Inflammatory macrophage treated with lipopolysaccharide for 1 hour (primary cell): ENCODE data around the gene IVD.

Experiments
- DNase-seq, 2 donors: peaks; one replicate each; pipeline ENCODE4 v3.0.0-alpha.2; 2020 to 2022

IVD gene

DNA sequence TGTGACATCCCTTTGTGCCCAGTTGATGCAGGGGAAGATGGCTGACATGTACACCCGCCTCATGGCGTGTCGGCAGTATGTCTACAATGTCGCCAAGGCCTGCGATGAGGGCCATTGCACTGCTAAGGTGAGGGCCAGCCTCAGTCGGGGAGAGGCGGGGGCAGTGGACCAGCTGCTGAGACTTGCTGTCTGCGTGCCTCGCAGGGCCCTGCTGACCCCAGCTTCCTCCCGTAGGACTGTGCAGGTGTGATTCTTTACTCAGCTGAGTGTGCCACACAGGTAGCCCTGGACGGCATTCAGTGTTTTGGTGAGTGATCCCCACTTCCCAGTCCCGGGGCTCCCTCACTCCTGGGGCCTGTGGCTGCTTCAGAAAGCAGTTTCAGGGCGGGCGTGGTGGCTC lies 10.5 kb downstream of the IVD start:
- no peak for DNase-seq

- DNase-seq, result no peak
Measured at GRCh38 chr15:40418126-40418525, 12.5 kb downstream of the IVD start.

GRCh38 chr15:40420071-40420713 lies 14.6 kb downstream of the IVD start:
- no peak for DNase-seq

- DNase-seq, result no peak
Measured at GRCh38 chr15:40420793-40421192, 15.2 kb downstream of the IVD start.

GRCh38 chr15:40421246-40422157 lies 15.9 kb downstream of the IVD start:
- DNase-seq, result peak; percentile 47 to 89

- no peak for DNase-seq
Measured at GRCh38 chr15:40424483-40425115, 19.0 kb downstream of the IVD start.

DNA sequence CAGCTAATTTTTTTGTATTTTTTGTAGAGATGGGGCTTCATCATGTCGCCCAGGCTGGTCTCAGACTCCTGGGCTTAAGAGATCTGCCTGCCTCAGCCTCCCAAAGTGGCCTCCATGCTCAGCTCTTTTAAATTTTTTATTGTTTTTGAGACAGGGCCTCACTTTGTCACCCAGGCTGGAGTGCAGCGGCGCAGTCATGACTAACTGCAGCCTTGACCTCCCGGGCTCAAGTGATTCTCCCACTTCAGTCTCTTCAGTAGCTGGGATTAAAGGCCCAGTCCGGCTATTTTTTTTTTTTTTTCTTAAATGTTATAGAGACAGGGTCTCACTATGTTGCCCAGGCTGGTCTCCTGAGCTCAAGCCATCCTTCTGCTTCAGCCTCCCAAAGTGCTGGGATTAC lies 20.1 kb downstream of the IVD start:
- no peak for DNase-seq

- DNase-seq, result no peak
Measured at GRCh38 chr15:40427188-40427587, 21.6 kb downstream of the IVD start.

GRCh38 chr15:40428185-40428584 lies 22.6 kb downstream of the IVD start:
- DNase-seq, result no peak

- DNase-seq, result no peak
Measured at GRCh38 chr15:40429068-40429710, 23.6 kb downstream of the IVD start.

- no peak for DNase-seq
Measured at GRCh38 chr15:40430271-40430805, 24.7 kb downstream of the IVD start.

DNA sequence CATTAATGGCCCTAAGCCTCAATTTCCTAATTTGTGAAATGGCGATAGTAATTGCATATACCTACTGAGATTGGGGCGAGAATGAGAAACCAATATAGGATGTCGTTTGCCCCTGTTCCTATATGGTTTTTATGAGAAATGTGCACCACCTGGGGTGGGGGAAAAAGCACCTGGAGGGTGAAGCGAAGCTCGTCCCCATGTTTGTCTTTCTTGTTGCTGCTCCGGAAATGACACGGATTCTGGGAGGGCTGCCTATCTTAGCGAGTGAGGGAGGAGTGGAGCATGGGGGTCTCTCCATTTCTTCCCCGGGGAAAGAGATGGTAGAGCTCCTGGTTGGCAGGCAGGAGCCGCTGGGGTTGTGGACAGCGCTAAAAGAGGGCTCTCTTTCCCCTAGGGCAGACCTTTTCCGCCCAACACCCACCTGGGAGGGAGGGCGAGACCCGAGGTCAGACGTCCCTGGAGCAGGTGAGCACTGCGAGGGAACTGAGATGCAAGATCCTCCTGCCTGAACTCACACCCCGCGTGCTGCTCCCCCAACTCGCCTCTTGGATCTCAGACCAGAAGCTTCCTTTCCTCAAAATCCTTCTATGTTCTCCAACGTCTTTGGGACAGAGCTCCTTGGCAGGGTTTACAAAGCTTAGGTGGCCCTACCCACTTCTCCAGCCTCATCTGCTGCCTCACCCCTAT lies 29.6 kb downstream of the IVD start:
- no peak for DNase-seq

DNA sequence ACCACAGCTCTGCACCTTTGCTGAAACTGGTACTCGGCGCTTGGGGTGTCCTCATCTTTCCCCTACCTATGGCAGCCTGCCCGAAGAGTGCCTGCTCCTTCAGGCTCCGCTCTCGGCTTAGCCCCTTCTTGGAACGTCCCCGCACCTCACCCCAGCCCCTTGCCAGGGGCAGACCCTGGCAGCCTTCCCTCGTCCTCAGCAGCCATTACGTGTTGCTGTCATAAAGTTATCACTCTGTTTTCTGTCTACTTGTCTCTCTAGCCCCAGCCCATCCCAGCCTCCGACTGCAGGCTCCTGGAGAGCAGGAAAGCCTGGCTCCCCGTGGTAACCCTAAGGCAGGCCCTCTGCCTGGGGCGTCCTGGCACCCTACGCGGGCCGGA lies 30.1 kb downstream of the IVD start:
- no peak for DNase-seq

DNA sequence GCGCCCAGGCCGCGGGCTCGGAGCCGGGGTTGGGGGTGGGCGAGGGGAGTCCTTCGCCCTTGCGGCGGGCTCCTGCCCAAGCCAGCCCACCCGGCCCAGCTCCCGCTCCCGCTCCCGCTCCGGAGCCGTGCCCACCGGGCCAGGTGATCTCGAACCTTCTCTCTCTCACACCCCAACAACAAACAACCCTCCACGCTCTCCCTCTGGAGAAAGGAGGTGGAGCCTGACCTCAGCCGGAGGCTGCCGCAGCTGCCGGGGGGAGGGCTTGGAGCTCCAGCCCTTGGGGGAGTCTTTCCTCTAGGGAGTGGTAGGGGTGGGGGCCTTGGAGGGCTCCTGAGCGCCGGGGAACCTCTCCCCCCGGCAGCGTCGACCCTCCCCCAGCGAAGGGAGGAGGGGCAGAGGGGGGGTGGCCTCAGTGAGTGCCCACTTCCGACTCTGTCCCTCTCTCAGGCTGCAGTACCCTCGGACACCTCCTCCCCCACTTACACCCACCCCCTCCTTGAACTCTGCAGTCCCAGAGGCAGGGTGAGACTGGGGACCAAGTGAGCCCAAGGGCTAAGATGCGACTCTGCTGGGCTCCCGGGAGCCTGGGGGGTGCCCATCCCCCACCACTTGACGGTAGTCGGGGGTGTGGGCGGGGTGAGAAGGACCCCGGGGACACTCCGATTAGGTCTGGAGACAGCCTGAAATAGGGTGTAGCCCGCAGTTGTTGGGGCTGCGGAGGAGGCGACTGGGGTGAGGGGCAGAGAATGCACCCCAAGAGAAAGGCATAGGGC lies 30.7 kb downstream of the IVD start:
- no peak for DNase-seq

DNA sequence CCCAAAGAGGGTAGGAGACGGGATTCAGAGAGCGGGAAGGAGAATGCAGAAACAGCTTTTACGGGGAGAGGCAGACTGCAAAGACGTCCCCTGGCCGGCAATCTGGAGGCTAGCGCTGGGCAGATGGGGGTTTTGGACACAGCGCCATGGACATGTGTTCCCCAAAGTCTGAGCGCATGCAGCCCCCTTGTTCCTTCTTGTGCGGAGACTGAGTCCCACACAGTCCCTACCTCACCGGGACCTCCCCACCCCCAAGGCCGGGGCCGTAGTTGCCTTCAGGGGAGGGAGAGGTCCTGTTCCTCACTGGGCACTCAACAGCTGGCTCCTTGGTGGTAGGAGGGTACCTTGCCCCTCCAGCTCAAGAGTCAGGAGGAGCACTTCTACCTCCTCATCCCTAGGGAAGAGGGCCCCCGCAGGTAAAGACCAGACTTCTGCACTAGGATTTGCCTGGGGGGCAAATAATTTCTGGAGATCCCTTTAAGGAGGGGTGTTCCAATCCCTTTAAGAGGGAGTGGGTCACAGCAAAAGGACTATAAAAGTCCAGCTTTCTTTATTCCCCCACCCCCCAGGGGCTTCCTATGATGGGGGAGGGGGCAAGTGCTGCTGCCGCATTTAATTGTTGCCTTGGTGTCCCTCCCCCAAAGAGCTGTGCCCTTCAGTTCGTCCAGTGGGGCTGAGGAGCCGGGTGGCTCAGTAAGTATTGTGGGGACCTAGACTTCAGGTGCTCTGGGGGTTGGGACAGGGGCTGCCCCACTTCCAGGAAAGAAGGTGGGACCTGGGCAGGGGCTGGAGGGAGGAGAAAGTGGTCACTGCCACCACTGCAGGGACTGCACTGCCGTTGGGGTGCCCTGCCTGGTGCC lies 31.5 kb downstream of the IVD start:
- no peak for DNase-seq

- DNase-seq, result no peak
Measured at GRCh38 chr15:40437752-40438687, 32.4 kb downstream of the IVD start.

DNA sequence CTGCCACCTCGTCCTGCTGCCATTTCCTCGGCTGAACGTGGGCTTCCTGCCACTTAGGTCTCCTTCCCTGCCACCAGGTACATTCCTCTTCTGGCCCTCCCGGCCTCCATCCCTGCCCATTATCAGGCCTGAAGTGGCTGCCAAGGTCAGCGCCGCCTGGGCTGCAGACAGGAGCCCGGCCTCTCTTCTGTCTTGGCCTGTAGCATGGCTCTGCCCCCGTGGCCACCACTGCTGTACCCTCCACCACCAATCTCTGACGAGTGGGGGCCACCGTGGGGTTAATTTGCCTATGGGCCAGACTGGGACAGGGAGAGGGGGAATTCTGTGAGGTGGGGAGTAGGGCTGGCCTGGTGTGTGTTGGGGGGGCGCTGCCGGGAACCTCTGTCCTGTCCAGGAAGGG lies 33.1 kb downstream of the IVD start:
- DNase-seq, result no peak

DNA sequence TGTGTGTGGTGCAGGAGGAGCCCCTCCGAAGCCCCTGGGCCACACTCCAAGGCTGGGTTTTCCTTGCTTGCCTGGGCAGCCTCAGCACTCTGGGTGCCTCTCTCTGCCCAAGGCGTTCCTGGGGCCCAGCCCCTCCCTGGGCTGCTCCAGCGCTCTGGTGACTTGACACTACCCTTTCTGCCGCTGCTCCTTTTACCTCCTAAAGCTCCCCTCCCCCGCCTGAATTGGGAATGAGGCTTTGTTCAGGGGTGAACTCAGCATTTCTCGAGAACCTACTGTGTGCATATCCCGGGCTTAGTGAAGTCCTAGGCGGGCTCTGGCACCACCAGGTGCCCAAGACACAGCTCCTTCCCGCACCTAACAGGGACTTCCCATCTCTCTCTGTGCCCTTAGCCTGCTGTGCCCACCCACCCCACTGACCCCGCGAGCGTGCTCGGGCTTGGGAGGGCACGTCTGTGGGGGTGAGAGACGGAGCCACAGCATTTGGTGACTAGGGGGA lies 33.9 kb downstream of the IVD start:
- no peak for DNase-seq
